Brain microvascular endothelial cell (primary cell): ENCODE measurements around the gene SMLR1.

Source experiments
- DNase-seq: peaks from one replicate; pipeline ENCODE4 v3.0.0-alpha.2; 2020
- H3K27ac ChIP-seq: fragments of 250-450 bp; sonication (Bioruptor Pico); 2 replicates; pipeline ENCODE4 v1.5.1; 2020; ENCODE audit warnings: mild to moderate bottlenecking, moderate library complexity
- H3K27me3 ChIP-seq: fragments of 250-450 bp; sonication (Bioruptor Pico); replicated peaks from 2 replicates; pipeline ENCODE4 v1.5.1; 2020; ENCODE audit warnings: mild to moderate bottlenecking
- H3K36me3 ChIP-seq: fragments of 250-450 bp; sonication (Bioruptor Pico); replicated peaks from 2 replicates; pipeline ENCODE4 v1.5.1; 2020; ENCODE audit warnings: mild to moderate bottlenecking
- H3K4me3 ChIP-seq: 2 replicates; pipeline ENCODE4 v1.5.1; 2011; ENCODE audit warnings: low read depth, mild to moderate bottlenecking, control low read depth, low read length, moderate library complexity
- in situ Hi-C: cut with HindIII; loops from 2 replicates; pipeline ENCODE4 v1.10.0; 2017; ENCODE audit warnings: low sequenced_read_pairs, low pct_ligation_motif_present
- TF ChIP-seq, protein P1 (sequence below): IDR thresholded peaks from 2 replicates; pipeline ENCODE4 v1.5.1; 2011; ENCODE audit warnings: low read depth, mild to moderate bottlenecking, moderate library complexity, low read length, control low read depth, inconsistent platforms; ENCODE audit errors: missing control alignments

Gene SMLR1

DNA sequence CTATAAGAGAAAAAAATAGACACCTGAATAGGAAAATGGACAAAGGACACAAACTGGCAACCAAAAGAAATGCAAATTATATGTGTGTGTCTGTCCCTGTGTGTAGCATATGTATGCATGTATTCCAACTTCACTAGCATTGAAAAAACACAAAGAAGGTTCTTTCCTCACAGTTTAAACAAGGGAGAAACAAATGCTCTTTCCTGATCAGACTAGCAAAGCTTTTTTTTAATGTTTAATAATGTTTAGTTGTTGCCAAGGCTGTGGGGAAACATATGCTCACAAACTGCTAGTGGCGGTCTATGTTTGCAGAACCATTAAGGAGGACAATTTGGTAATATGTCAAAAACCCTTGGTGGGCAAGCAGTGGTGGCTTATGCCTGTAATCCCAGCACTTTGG, 22.4 kb downstream of the SMLR1 start:
- in situ Hi-C loops, result no loop called here
- Histone ChIP-seq H3K27me3 (no peaks in the 10 kb centered on the region), H3K27ac (no peak overlapping the region), H3K4me3 (no peak overlapping the region), H3K36me3 (no peaks in the 10 kb centered on the region)
- DNase-seq, result no peak
- TF ChIP-seq, protein P1, sequence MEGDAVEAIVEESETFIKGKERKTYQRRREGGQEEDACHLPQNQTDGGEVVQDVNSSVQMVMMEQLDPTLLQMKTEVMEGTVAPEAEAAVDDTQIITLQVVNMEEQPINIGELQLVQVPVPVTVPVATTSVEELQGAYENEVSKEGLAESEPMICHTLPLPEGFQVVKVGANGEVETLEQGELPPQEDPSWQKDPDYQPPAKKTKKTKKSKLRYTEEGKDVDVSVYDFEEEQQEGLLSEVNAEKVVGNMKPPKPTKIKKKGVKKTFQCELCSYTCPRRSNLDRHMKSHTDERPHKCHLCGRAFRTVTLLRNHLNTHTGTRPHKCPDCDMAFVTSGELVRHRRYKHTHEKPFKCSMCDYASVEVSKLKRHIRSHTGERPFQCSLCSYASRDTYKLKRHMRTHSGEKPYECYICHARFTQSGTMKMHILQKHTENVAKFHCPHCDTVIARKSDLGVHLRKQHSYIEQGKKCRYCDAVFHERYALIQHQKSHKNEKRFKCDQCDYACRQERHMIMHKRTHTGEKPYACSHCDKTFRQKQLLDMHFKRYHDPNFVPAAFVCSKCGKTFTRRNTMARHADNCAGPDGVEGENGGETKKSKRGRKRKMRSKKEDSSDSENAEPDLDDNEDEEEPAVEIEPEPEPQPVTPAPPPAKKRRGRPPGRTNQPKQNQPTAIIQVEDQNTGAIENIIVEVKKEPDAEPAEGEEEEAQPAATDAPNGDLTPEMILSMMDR, result no peak

DNA sequence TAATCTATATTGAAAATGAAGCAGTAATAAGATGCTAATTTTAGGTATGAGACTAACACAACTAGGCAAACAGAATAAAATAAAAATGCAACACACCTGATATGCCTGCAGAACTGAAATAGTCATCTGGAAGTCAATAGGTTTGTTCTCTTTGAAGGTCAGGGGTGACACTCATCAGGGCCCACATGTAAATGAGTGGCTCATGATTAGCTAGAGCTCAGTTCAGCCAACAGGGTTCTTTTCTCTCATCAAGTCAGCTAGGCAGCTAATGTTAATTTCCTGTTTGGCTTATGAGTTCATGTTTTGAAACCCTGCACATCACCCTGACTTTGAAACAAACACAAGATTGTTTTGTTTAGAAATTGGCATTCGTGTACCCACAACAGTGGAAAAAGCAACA, 23.8 kb downstream of the SMLR1 start:
- no peak for DNase-seq
- Histone ChIP-seq H3K27ac (no peak overlapping the region), H3K27me3 (no peaks in the 10 kb centered on the region), H3K4me3 (no peak overlapping the region), H3K36me3 (no peaks in the 10 kb centered on the region)
- in situ Hi-C loops, result no loop called here
- TF ChIP-seq, protein P1, result no peak

- no peak overlapping the region for H3K4me3 ChIP-seq
- no peak overlapping the region for H3K27ac ChIP-seq
- in situ Hi-C loops, result no loop called here
- H3K36me3 ChIP-seq, result no peaks in the 10 kb centered on the region
- H3K27me3 ChIP-seq, result no peaks in the 10 kb centered on the region
- TF ChIP-seq, protein P1, result no peak
- peak; percentile 6 for DNase-seq
These were observed 25.8 kb downstream of the SMLR1 start for GRCh38 chr6:130852844-130853554.

- no peak overlapping the region for H3K4me3 ChIP-seq
- TF ChIP-seq, protein P1, result no peak
- peak; percentile 56 for DNase-seq
- H3K27ac ChIP-seq, result no peak overlapping the region
- in situ Hi-C loops, result no loop called here
- H3K27me3 ChIP-seq, result no peaks in the 10 kb centered on the region
- H3K36me3 ChIP-seq, result no peaks in the 10 kb centered on the region
These were observed 26.5 kb downstream of the SMLR1 start for GRCh38 chr6:130853555-130854183.

- Histone ChIP-seq H3K27ac (no peak overlapping the region), H3K27me3 (no peaks in the 10 kb centered on the region), H3K36me3 (peaks cover 4% of the 10 kb centered on the region), H3K4me3 (no peak overlapping the region)
- TF ChIP-seq, protein P1, result no peak
- DNase-seq, result no peak
- in situ Hi-C loops, result no loop called here
These were observed 30.8 kb downstream of the SMLR1 start for GRCh38 chr6:130858054-130858453.
